HG02678 (cell line): ENCODE measurements around the gene NTMT1.
"Not testable (repeated sequence)": the region's sequence is repeated elsewhere in the genome, so short reads cannot be mapped to it uniquely, and the experiment has no call there.

Experiments used
- ATAC-seq: cut with Tn5 transposase; IDR thresholded peaks from one replicate; pipeline ENCODE4 v1.9.1; 2021; ENCODE audit warnings: mild to moderate bottlenecking, moderate library complexity; ENCODE audit not compliant: unreplicated experiment

Gene NTMT1

DNA sequence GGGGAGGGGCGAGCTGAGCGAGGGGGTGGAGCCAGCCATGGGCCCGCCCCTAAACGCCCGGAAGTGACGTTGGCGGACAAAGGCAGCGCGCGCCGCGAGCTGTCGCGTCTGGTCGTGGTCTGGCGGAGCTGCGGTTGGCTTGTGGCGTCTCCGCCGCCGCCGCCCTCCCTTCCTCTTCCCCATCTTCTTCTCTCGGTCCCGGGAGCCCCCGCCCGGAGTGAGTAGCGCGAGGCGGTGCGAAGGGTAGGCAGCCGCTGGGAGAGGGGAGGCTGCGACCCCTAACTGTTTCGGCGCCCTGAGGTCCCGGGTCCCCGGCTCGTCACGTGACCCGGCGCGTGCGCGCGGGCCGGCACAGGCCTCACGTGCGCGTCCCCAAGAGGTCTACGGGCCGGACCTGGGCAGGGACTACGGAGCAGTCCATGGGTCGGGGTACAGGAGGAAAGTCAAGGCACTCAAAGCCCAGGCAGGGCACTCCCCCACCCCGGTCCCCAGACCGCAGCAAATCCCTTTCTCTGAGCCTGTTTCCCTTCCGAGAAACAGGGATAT lies at the start of gene NTMT1:
TSS of gene NTMT1 (plus strand) at position 85 of the 546 bp plus-strand sequence. CDS start 6,541 bp downstream, outside the sequence.
- peak; percentile 86 for ATAC-seq

- ATAC-seq, result no peak
Measured at GRCh38 chr9:129576546-129577543, 49.1 kb upstream of the NTMT1 start.

- no peak for ATAC-seq
Measured at GRCh38 chr9:129579294-129579693, 46.7 kb upstream of the NTMT1 start.

DNA sequence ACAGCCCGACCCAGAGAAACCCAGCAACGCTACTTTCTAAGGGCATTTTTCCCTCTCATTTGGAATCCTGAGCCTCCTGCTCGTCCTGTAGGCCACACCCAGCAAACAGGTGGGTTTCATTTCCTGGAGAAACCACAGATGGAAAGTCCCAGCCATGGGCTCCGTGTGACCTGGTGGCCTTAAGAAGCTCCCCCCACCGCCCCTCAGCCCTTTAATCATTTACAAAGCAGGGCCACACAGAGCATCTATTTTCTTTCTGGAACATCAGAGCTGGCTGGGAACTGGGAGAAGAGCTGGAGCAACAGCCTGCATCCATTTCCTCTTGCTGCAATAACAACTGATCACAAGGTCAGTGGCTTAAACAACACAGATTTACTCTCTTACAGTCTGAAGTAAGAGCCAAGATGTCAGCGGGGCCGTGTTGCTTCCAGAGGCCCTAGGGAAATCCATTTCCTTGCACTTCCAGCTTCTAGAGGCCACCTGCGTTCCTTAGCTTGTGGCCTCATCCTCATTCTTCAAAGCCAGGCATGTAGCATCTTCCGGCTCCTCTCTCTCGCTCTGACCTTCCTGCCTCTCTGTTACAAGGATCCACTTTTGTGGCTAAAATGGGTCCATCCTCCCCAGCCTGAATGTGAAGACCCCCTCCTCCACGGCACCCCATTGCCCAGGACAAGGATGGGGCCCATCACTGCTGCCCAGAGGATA lies 45.6 kb upstream of the NTMT1 start:
- ATAC-seq, result peak; percentile 57

DNA sequence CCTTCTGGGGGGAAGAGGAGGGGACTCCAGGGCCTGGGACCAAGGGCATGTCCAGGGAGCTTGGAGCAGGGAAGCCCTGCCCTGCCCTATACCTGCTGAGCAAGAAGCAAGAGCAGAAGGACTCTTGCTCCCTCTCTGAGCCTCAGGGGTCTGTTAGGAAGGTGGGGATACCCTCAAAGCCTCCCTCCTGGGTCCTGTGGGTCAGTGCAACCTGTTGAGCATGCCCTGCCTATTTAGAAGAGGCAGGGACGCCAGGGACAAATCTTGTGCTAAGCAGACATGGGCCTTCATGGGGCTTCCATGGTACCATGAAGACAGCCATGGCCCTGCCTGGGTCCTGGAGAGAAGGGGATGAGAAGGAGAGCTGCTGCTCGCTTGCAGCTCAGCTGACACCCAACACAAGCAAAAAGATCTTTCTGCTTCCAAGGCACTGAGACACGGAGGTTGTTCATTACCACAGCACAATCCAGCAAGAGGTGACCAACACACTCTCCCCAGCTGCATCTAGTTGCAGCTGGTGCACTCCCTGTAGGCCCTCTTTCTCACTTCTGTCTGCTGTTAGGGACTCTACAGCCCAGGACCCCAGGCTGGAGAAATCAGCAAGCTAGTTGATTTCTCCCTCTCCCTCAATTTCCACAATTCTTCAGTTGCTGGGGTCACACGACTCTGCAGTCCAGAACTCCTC lies 44.3 kb upstream of the NTMT1 start:
- ATAC-seq, result no peak

GRCh38 chr9:129582855-129583254 lies 43.1 kb upstream of the NTMT1 start:
- no peak for ATAC-seq

GRCh38 chr9:129583308-129584038 lies 42.5 kb upstream of the NTMT1 start:
- no peak for ATAC-seq

DNA sequence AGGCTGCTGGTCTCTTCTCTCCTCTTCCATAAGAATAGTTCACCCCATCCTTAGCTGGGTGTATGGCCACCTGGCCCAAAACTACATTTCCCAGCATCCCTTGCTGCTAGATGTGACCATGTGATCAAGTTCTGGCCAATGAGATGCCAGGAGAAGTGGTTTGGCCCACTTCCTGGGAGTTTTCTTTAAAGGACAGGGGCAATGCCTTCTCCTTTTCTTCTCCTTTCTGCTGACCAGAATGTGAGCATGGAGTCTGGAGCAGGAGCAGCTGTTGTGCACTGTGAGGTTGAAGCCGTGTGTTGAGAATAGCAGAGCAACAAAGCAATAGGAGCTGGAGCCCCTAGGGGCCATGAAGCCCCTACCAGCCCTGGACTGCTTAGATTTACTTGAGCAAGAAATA lies 41.8 kb upstream of the NTMT1 start:
- peak; percentile 40 for ATAC-seq

DNA sequence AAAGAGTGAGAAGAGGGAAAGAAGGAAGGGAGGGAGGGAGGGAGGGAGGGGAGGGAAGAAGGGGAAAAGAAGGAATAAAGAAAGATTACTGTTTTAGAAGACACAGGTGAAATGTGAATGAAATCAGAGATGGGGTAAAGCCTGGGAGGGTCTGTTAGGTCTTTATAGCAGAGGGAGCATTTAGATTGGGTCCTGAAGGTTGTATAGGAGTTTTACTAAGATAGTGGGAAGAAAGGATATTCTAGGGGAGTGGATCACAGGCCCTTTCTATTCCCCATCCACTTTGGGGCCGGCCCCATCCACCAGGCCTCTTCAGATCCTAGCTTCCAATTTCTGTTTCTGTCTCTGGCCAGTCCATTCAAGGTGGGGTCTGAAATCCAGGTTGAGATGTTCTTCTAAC lies 40.6 kb upstream of the NTMT1 start:
- ATAC-seq, result no peak

- no peak for ATAC-seq
Measured at GRCh38 chr9:129586245-129586644, 39.7 kb upstream of the NTMT1 start.

- no peak for ATAC-seq
Measured at GRCh38 chr9:129586685-129587084, 39.3 kb upstream of the NTMT1 start.

DNA sequence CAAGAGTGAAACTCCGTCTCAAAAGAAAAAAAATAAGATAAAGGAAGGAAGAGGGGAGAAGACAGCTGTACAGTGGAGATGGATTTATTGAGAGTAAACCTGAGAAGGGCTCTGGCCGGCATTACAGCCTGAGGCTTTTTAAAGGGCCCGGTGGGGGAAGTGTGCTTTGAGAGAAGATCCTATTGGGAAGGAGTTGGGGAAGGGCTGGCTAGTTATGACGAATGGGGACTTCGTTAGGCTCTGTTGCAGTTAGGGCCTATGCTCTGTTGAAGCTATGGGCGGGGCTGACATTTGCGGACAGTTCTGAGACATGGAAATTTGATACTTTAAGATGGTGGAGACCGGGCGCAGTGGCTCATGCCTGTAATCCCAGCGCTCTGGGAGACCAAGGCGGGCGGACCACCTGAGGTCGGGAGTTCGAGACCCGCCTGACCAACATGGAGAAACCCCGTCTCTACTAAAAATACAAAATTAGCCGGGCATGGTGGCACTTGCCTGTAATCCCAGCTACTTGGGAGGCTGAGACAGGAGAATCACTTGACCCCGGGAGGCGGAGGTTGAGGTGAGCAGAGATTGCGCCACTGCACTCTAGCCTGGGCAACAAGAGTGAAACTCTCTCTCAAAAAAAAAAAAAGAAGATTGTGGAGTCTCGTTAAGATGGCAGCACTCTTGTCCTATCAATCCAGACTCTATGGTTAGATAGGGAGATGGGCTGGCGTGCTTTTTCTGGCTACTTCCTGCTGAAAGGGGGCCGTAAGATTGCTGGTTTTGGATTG lies 38.3 kb upstream of the NTMT1 start:
- ATAC-seq, result no peak

DNA sequence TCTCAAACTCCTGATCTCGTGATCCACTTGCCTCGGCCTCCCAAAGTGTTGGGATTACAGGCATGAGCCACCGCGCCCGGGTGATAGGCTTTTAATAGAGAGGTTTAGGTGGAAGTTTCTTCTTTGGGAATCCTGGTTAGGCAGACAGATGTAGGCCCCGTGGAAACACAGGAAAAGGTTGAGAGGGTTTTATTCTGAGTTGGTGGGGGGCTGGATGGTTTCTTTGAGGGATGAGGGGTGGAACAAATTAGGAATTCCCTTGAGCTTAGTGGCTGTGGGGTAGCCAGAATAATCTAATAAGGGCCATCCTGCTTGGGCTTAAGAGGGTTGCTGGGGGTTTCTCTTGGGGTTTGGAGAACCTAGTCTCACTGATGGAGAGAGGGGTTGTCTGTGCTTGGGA lies 35.5 kb upstream of the NTMT1 start:
- ATAC-seq, result no peak

DNA sequence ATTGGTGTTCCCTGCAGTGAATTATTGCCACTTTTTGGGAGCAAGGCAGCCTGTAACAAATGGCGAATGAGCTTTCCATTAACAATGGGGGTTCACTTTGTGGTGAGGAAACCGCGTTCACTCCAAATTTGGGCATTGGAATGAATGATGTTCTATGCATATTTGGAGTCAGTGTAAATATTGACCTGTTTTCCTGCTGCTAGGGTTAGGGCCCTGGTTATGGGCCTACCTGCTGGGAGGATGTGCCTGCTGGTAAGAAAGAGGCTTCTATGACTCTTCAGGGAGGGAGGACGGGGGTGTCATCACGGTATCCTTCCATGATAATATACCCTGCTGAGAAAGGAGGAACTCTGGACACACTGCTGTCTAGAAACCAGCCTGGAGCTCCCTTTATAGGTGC lies 34.0 kb upstream of the NTMT1 start:
- ATAC-seq, result no peak

- ATAC-seq, result not testable (repeated sequence)
Measured at GRCh38 chr9:129592790-129593189, 33.2 kb upstream of the NTMT1 start.

GRCh38 chr9:129594632-129595031 lies 31.3 kb upstream of the NTMT1 start:
- ATAC-seq, result no peak

- ATAC-seq, result no peak
Measured at GRCh38 chr9:129595311-129595741, 30.6 kb upstream of the NTMT1 start.

DNA sequence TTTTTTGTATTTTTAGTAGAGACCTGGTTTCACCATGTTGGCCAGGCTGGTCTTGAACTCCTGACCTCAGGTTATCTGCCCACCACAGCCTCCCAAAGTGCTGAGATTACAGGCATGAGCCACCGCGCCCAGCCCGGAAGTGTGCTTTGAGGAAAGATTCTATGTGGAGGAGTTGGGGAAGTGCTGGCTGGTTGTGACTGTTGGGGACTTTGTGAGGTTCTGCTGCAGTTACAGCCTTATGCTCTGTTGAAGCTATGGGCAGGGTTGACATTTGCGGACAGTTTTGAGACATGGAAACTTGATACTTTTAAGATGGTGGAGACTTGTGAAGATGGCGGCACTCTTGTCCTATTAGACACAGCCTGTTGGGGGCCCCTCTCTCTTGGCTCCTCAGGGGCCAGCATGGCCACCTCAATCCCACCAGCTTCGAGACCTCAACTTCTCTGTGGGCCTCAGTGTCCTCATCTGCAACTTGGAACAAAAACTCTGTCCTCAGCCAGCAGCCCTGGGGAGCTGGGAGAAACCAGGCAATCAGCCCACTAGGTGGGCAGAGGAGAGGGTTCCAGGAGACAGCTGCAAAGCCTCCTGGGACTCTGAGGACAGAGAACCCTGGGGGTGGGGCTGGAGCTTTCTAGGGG lies 29.9 kb upstream of the NTMT1 start:
- ATAC-seq, result no peak
